HCT116 (cell line): ENCODE results near the gene ATP7B. TPM values are rescaled to one million over a fixed set of nuclear protein-coding genes. Genes with fewer than 3 reads are reported as not detected.

ENCODE experiments used
- ATAC-seq: fragments of 200-7000 bp; cut with Tn5 transposase; 2 replicates; pipeline ENCODE4 v1.9.1; 2020; ENCODE audit warnings: mild to moderate bottlenecking, moderate library complexity
- BruUV-seq: library from RNA; stranded (reverse); fragments of 400-500 nt; replicated peaks from 2 replicates; lab custom pipeline; 2021; lab: Mats Ljungman, UMichigan
- CTCF ChIA-PET: fragments of 300-600 bp; sonication (Branson Sonifier 250); formaldehyde crosslinking; loops from one replicate; lab custom pipeline; 2021; ENCODE audit warnings: antibody characterized with exemption; lab: Charles Lee
- POLR2A ChIA-PET: fragments of 300-600, 350-600 bp; sonication (Branson Sonifier 250); formaldehyde crosslinking; loops from one replicate; lab custom pipeline; 2021; ENCODE audit warnings: antibody characterized with exemption; lab: Charles Lee
- RAD21 ChIA-PET, 2 experiments: fragments of 300-600 bp; sonication (Branson Sonifier 250); formaldehyde crosslinking; loops; one replicate each; lab custom pipeline; 2023; ENCODE audit warnings: low total read pairs in 2 of 2; ENCODE audit not compliant: uncharacterized antibody in 2 of 2, unreplicated experiment in 2 of 2, low non-redundant PET in 1 of 2; lab: Charles Lee
- DNase-seq: peaks from one replicate; pipeline ENCODE4 v3.0.0-alpha.2; 2010; ENCODE audit warnings: low read depth, low spot score
- H2AFZ ChIP-seq: fragments of 200-600 bp; shearing (Covaris generic), sonication (generic); 2 replicates; pipeline ENCODE4 v1.6.1; 2017; ENCODE audit warnings: low read depth, mixed run types, mixed read lengths, antibody characterized with exemption, low read length; ENCODE audit not compliant: poor library complexity, severe bottlenecking
- H3K27ac ChIP-seq: 2 replicates; pipeline ENCODE4 v1.5.1; 2012; ENCODE audit warnings: low read depth, low read length
- H3K27me3 ChIP-seq: fragments of 200-600 bp; sonication (generic); 2 replicates; pipeline ENCODE4 v1.6.1; 2016; ENCODE audit warnings: mixed run types, low read length, mixed read lengths; ENCODE audit not compliant: insufficient read depth
- H3K36me3 ChIP-seq, 2 experiments: fragments of 200-500 bp in 1 of 2; fragments of 200-600 bp in 1 of 2; sonication (Bioruptor generic) in 1 of 2; sonication (generic) in 1 of 2; 2 replicates each; pipeline versions ENCODE4 v1.5.1 to v1.6.1; 2014 to 2016; ENCODE audit warnings: low read length in 2 of 2, inconsistent platforms in 1 of 2, mixed read lengths in 1 of 2, mixed run types in 1 of 2; ENCODE audit not compliant: insufficient read depth in 2 of 2, control insufficient read depth in 1 of 2
- H3K4me1 ChIP-seq, 2 experiments: fragments of 200-600 bp in 1 of 2; sonication (generic) in 1 of 2; 2 replicates each; pipeline versions ENCODE4 v1.5.1 to v1.6.1; 2012 to 2017; ENCODE audit warnings: low read length in 2 of 2, inconsistent platforms in 1 of 2, mild to moderate bottlenecking in 1 of 2, mixed read lengths in 1 of 2, mixed run types in 1 of 2, moderate library complexity in 1 of 2; ENCODE audit not compliant: insufficient read depth in 2 of 2, control insufficient read depth in 1 of 2
- H3K4me2 ChIP-seq: fragments of 200-600 bp; sonication (generic); 2 replicates; pipeline ENCODE4 v1.6.1; 2017; ENCODE audit warnings: mixed run types, low read length, mixed read lengths
- H3K4me3 ChIP-seq, 2 experiments: fragments of 200-600 bp in 1 of 2; sonication (generic) in 1 of 2; replicated peaks in 1 of 2; 2 replicates each; pipeline ENCODE4 v1.5.1; 2011 to 2016; ENCODE audit warnings: low read length in 2 of 2, control low read depth in 1 of 2, low read depth in 1 of 2, mild to moderate bottlenecking in 1 of 2, mixed read lengths in 1 of 2, mixed run types in 1 of 2
- H3K79me2 ChIP-seq: fragments of 200-600 bp; sonication (generic); 2 replicates; pipeline ENCODE4 v1.6.1; 2017; ENCODE audit warnings: mild to moderate bottlenecking, mixed run types, low read length, moderate library complexity, mixed read lengths; ENCODE audit not compliant: insufficient read depth
- H3K9ac ChIP-seq: fragments of 200-600 bp; sonication (generic); 2 replicates; pipeline ENCODE4 v1.6.1; 2016; ENCODE audit warnings: low read length, mixed read lengths
- H3K9me2 ChIP-seq: fragments of 200-600 bp; sonication (generic), shearing (Covaris generic); 2 replicates; pipeline ENCODE4 v1.6.1; 2017; ENCODE audit warnings: mixed run types, mild to moderate bottlenecking, moderate library complexity; ENCODE audit not compliant: insufficient read depth
- H3K9me3 ChIP-seq, 2 experiments: fragments of 200-500 bp in 1 of 2; fragments of 200-600 bp in 1 of 2; sonication (Bioruptor generic) in 1 of 2; sonication (generic) in 1 of 2; 2 replicates each; pipeline ENCODE4 v1.6.1; 2014 to 2017; ENCODE audit warnings: low read length in 2 of 2, mixed read lengths in 2 of 2, inconsistent platforms in 1 of 2, low read depth in 1 of 2, mild to moderate bottlenecking in 1 of 2, mixed run types in 1 of 2, moderate library complexity in 1 of 2; ENCODE audit not compliant: control insufficient read depth in 1 of 2, insufficient read depth in 1 of 2
- H4K20me1 ChIP-seq: fragments of 200-600 bp; sonication (generic), shearing (Covaris generic); 2 replicates; pipeline ENCODE4 v1.6.1; 2017; ENCODE audit warnings: mixed run types, mild to moderate bottlenecking, moderate library complexity; ENCODE audit not compliant: insufficient read depth
- CBX3 ChIP-seq: IDR thresholded peaks from 2 replicates; pipeline ENCODE4 v1.6.1; 2012; ENCODE audit warnings: low read depth
- CEBPB ChIP-seq: IDR thresholded peaks from 2 replicates; pipeline ENCODE4 v1.6.1; 2012; ENCODE audit warnings: low read depth
- EGR1 ChIP-seq: IDR thresholded peaks from 2 replicates; pipeline ENCODE4 v1.6.1; 2012; ENCODE audit warnings: low read depth
- ELF1 ChIP-seq: IDR thresholded peaks from 2 replicates; pipeline ENCODE4 v1.6.1; 2012; ENCODE audit warnings: low read depth, borderline replicate concordance
- EZH2 ChIP-seq: fragments of 200-600 bp; sonication (generic); IDR thresholded peaks from 2 replicates; pipeline ENCODE4 v1.6.1; 2017; ENCODE audit warnings: antibody characterized with exemption, mixed run types
- FOSL1 ChIP-seq: IDR thresholded peaks from 2 replicates; pipeline ENCODE4 v1.6.1; 2012; ENCODE audit warnings: low read depth
- JUND ChIP-seq: IDR thresholded peaks from 2 replicates; pipeline ENCODE4 v1.6.1; 2012
- POLR2A ChIP-seq: IDR thresholded peaks from 2 replicates; pipeline ENCODE4 v1.7.0; 2011; ENCODE audit warnings: borderline replicate concordance; ENCODE audit not compliant: insufficient read depth, insufficient read length; ENCODE audit errors: extremely low read depth
- POLR2AphosphoS5 ChIP-seq: IDR thresholded peaks from 2 replicates; pipeline ENCODE4 v1.6.1; 2011; ENCODE audit warnings: mild to moderate bottlenecking, low read depth, low read length, moderate library complexity
- RAD21 ChIP-seq: IDR thresholded peaks from 2 replicates; pipeline ENCODE4 v1.6.1; 2012; ENCODE audit warnings: low read depth, mild to moderate bottlenecking
- SIN3A ChIP-seq: IDR thresholded peaks from 2 replicates; pipeline ENCODE4 v1.6.1; 2012; ENCODE audit warnings: low read depth
- SP1 ChIP-seq: IDR thresholded peaks from 2 replicates; pipeline ENCODE4 v1.6.1; 2012; ENCODE audit warnings: low read depth
- SRF ChIP-seq: IDR thresholded peaks from 2 replicates; pipeline ENCODE4 v1.6.1; 2012; ENCODE audit warnings: low read depth
- TCF7L2 ChIP-seq: IDR thresholded peaks from 2 replicates; pipeline ENCODE4 v1.7.0; 2011; ENCODE audit warnings: borderline replicate concordance, inconsistent platforms; ENCODE audit not compliant: insufficient read depth, insufficient read length; ENCODE audit errors: extremely low read depth
- ZFX ChIP-seq: fragments of 450-650 bp; IDR thresholded peaks from 2 replicates; pipeline ENCODE4 v1.6.1; 2017
- ZNF274 ChIP-seq: fragments of 200-500 bp; sonication (Bioruptor generic); IDR thresholded peaks from 2 replicates; pipeline ENCODE4 v1.6.1; 2014; ENCODE audit warnings: mild to moderate bottlenecking, low read depth, low read length, inconsistent platforms
- intact Hi-C: fragments of 100-400 bp; cut with micrococcal nuclease; formaldehyde crosslinking; loops from 2 replicates; pipeline ENCODE4 v1.10.0; 2022
- total RNA-seq: library from RNA; stranded (reverse); gene quantifications from one replicate; pipeline ENCODE4 v1.2.1, GENCODE V29; 2021; ENCODE audit not compliant: unreplicated experiment
- TF ChIP-seq, protein P1 (sequence below), 3 experiments: fragments of 200-600 bp in 1 of 3; sonication (generic) in 1 of 3; IDR thresholded peaks in 2 of 3; conservative IDR thresholded peaks in 1 of 3; 2 replicates each; pipeline ENCODE4 v1.5.1; 2012 to 2017; ENCODE audit warnings: low read depth in 2 of 3, low read length in 2 of 3, antibody characterized with exemption in 1 of 3, borderline replicate concordance in 1 of 3, control low read depth in 1 of 3, mild to moderate bottlenecking in 1 of 3, mixed read lengths in 1 of 3, mixed run types in 1 of 3, moderate library complexity in 1 of 3; ENCODE audit not compliant: insufficient read depth in 1 of 3
- TF ChIP-seq, protein P2 (sequence below): IDR thresholded peaks from 2 replicates; pipeline ENCODE4 v1.6.1; 2011; ENCODE audit warnings: mild to moderate bottlenecking, low read length, moderate library complexity; ENCODE audit not compliant: insufficient replicate concordance; ENCODE audit errors: extremely low read depth
- TF ChIP-seq, protein P3 (sequence below): IDR thresholded peaks from 2 replicates; pipeline ENCODE4 v1.6.1; 2012; ENCODE audit warnings: low read depth
- TF ChIP-seq, protein P4 (sequence below): IDR thresholded peaks from 2 replicates; pipeline ENCODE4 v1.6.1; 2012
- TF ChIP-seq, protein P5 (sequence below): IDR thresholded peaks from 2 replicates; pipeline ENCODE4 v1.6.1; 2012

Gene ATP7B
- total RNA-seq, 1 experiment from 2014 or later = 10.3 TPM

DNA sequence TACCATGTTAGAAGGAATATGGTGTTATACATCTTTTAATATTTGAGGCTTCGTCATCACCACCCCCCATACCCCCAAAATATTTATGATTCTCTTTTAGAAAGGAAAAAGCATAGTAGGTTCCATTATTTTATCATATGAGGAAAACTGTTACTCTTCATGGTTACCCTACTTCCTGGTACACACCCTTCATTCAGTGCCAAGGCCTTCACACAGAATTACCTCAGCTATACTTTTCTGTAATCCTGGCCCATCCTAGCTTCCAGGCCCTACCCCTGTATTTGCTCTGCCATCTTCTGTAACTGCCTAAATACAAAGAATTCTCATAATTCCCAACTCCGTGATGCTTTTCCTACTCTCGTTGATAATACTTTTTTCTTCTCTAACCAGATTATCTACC, 8.9 kb upstream of the ATP7B start (continued):
- TF ChIP-seq, protein P1, sequence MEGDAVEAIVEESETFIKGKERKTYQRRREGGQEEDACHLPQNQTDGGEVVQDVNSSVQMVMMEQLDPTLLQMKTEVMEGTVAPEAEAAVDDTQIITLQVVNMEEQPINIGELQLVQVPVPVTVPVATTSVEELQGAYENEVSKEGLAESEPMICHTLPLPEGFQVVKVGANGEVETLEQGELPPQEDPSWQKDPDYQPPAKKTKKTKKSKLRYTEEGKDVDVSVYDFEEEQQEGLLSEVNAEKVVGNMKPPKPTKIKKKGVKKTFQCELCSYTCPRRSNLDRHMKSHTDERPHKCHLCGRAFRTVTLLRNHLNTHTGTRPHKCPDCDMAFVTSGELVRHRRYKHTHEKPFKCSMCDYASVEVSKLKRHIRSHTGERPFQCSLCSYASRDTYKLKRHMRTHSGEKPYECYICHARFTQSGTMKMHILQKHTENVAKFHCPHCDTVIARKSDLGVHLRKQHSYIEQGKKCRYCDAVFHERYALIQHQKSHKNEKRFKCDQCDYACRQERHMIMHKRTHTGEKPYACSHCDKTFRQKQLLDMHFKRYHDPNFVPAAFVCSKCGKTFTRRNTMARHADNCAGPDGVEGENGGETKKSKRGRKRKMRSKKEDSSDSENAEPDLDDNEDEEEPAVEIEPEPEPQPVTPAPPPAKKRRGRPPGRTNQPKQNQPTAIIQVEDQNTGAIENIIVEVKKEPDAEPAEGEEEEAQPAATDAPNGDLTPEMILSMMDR (IDR thresholded peaks at IDR 0.05 in 2 of 3, conservative IDR thresholded peaks at IDR 0.05 in 1 of 3; ENCODE audit: borderline replicate concordance in 1 of 3, insufficient read depth in 1 of 3, low read depth in 2 of 3, low read length in 2 of 3) = no peak
- TF ChIP-seq, all 23 proteins: peak for 0

DNA sequence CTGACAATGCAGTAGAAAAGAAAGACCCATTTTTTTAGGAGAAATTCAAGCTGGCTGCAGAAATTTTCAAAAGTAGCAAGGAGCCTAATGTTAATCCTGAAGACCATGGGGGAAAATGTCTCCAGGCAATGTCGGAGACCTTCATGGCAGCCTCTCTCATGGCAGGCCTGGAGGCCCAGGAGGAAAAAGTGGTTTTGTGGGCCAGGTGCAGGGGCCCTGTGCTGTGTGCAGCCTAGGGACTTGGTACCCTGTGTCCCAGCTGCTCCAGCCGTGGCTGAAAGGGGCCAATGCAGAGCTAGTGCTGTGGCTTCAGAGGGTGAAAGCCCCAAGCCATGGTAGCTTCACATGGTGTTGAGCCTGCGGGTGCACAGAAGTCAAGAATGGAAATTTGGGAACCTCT, 5.0 kb upstream of the ATP7B start:
- Histone ChIP-seq H3K27ac (no peak overlapping the region), H2AFZ (no peak overlapping the region), H3K36me3 (no peaks in the 10 kb centered on the region; a peak in 2 of 4 replicates), H3K27me3 (no peaks in the 10 kb centered on the region), H3K9me2 (no peaks in the 10 kb centered on the region), H3K79me2 (peaks cover 47% of the 10 kb centered on the region), H3K4me1 (peaks cover 6 to 8% of the 10 kb centered on the region in 2 experiments; a peak in 3 of 4 replicates), H4K20me1 (no peaks in the 10 kb centered on the region), H3K9ac (no peak overlapping the region), H3K4me2 (no peak overlapping the region), H3K4me3 (no peak overlapping the region), H3K9me3 (no peaks in the 10 kb centered on the region)
- no TSS peak for BruUV-seq
- intact Hi-C loops = no loop called here
- RAD21 ChIA-PET = no interaction called here
- TF ChIP-seq POLR2AphosphoS5 (no peak), ELF1 (no peak), CBX3 (no peak), SP1 (no peak), TCF7L2 (no peak), EZH2 (no peak), CEBPB (no peak), ZFX (no peak), SIN3A (no peak), SRF (no peak), ZNF274 (no peak), RAD21 (no peak), EGR1 (no peak), FOSL1 (no peak), POLR2A (no peak), JUND (no peak)
- TF ChIP-seq, protein P2, sequence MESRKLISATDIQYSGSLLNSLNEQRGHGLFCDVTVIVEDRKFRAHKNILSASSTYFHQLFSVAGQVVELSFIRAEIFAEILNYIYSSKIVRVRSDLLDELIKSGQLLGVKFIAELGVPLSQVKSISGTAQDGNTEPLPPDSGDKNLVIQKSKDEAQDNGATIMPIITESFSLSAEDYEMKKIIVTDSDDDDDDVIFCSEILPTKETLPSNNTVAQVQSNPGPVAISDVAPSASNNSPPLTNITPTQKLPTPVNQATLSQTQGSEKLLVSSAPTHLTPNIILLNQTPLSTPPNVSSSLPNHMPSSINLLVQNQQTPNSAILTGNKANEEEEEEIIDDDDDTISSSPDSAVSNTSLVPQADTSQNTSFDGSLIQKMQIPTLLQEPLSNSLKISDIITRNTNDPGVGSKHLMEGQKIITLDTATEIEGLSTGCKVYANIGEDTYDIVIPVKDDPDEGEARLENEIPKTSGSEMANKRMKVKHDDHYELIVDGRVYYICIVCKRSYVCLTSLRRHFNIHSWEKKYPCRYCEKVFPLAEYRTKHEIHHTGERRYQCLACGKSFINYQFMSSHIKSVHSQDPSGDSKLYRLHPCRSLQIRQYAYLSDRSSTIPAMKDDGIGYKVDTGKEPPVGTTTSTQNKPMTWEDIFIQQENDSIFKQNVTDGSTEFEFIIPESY = no peak
- TF ChIP-seq, protein P3, sequence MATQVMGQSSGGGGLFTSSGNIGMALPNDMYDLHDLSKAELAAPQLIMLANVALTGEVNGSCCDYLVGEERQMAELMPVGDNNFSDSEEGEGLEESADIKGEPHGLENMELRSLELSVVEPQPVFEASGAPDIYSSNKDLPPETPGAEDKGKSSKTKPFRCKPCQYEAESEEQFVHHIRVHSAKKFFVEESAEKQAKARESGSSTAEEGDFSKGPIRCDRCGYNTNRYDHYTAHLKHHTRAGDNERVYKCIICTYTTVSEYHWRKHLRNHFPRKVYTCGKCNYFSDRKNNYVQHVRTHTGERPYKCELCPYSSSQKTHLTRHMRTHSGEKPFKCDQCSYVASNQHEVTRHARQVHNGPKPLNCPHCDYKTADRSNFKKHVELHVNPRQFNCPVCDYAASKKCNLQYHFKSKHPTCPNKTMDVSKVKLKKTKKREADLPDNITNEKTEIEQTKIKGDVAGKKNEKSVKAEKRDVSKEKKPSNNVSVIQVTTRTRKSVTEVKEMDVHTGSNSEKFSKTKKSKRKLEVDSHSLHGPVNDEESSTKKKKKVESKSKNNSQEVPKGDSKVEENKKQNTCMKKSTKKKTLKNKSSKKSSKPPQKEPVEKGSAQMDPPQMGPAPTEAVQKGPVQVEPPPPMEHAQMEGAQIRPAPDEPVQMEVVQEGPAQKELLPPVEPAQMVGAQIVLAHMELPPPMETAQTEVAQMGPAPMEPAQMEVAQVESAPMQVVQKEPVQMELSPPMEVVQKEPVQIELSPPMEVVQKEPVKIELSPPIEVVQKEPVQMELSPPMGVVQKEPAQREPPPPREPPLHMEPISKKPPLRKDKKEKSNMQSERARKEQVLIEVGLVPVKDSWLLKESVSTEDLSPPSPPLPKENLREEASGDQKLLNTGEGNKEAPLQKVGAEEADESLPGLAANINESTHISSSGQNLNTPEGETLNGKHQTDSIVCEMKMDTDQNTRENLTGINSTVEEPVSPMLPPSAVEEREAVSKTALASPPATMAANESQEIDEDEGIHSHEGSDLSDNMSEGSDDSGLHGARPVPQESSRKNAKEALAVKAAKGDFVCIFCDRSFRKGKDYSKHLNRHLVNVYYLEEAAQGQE = no peak
- TF ChIP-seq, protein P4, sequence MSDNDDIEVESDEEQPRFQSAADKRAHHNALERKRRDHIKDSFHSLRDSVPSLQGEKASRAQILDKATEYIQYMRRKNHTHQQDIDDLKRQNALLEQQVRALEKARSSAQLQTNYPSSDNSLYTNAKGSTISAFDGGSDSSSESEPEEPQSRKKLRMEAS = no peak
- TF ChIP-seq, protein P5, sequence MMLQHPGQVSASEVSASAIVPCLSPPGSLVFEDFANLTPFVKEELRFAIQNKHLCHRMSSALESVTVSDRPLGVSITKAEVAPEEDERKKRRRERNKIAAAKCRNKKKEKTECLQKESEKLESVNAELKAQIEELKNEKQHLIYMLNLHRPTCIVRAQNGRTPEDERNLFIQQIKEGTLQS = no peak
- ATAC-seq (no peak), DNase-seq (no peak)
- POLR2A ChIA-PET = no interaction called here
- CTCF ChIA-PET = no interaction called here
